Gastrocnemius medialis (tissue), 4 donors: ENCODE data around the gene ZNF526. TPM values are rescaled to one million over a fixed set of nuclear protein-coding genes. Genes with fewer than 3 reads are reported as not detected.
A peak's percentile ranks its signal among the peaks of the same experiment; 100 is the strongest.

Experiments used
- ATAC-seq, 2 donors: fragments of 150-250 bp; one replicate each; pipeline ENCODE4 v1.9.1; 2016
- DNase-seq, 2 donors: peaks; one replicate each; pipeline ENCODE4 v3.0.0-alpha.2; 2019
- H3K27ac ChIP-seq, 4 donors: fragments of 200-600 bp; sonication (generic); 1 replicate in 1 of 4; 2 replicates in 3 of 4; pipeline ENCODE4 v1.5.1; 2016 to 2018; ENCODE audit warnings: mild to moderate bottlenecking in 2 of 4, moderate library complexity in 1 of 4
- H3K27me3 ChIP-seq, 3 donors: fragments of 200-600 bp; sonication (generic) in 2 of 3; 1 replicate in 1 of 3; 2 replicates in 2 of 3; pipeline versions ENCODE4 v1.5.1 to v1.6.0; 2016 to 2019; ENCODE audit warnings: mild to moderate bottlenecking in 1 of 3, moderate library complexity in 1 of 3
- H3K36me3 ChIP-seq, 2 donors: fragments of 200-600 bp; sonication (generic) in 1 of 2; one replicate each; pipeline ENCODE4 v1.5.1; 2017 to 2018
- H3K4me1 ChIP-seq, 2 donors: fragments of 200-600 bp; sonication (generic) in 1 of 2; one replicate each; pipeline ENCODE4 v1.5.1; 2016 to 2017; ENCODE audit warnings: mild to moderate bottlenecking in 2 of 2
- H3K4me3 ChIP-seq, 4 donors: fragments of 200-600 bp; sonication (generic) in 3 of 4; 1 replicate in 1 of 4; 2 replicates in 3 of 4; pipeline ENCODE4 v1.5.1; 2016 to 2019; ENCODE audit warnings: mild to moderate bottlenecking in 2 of 4
- H3K9me3 ChIP-seq, 3 donors: fragments of 200-600 bp; sonication (generic) in 2 of 3; 1 replicate in 1 of 3; 2 replicates in 2 of 3; pipeline ENCODE4 v1.5.1; 2016 to 2019
- CTCF ChIP-seq, 5 experiments: fragments of 450-650 bp in 3 of 5; fragments of 200-600 bp in 2 of 5; sonication (generic) in 2 of 5; IDR thresholded peaks in 4 of 5; conservative IDR thresholded peaks in 1 of 5; 1 replicate in 4 of 5; 2 replicates in 1 of 5; pipeline ENCODE4 v1.5.1; 2016 to 2019; ENCODE audit warnings: antibody characterized with exemption in 5 of 5, mild to moderate bottlenecking in 3 of 5, moderate library complexity in 3 of 5
- POLR2A ChIP-seq, 2 donors: fragments of 450-650 bp; IDR thresholded peaks; one replicate each; pipeline ENCODE4 v1.6.1; 2017; ENCODE audit warnings: antibody characterized with exemption in 2 of 2, mild to moderate bottlenecking in 2 of 2, moderate library complexity in 2 of 2
- in situ Hi-C, 4 donors: fragments of 200-750 bp; cut with MboI; loops; one replicate each; pipeline versions ENCODE4 v1.15.0 to v1.8.0; 2017; ENCODE audit warnings: low sequenced_read_pairs in 4 of 4
- intact Hi-C: fragments of 100-400 bp; cut with DNase I; formaldehyde crosslinking; loops from one replicate; pipeline ENCODE4 v1.15.1; 2023; ENCODE audit warnings: low total_unique reads
- total RNA-seq, 4 donors: library from RNA; depleted of rRNA; stranded (reverse); fragments of >200 nt; gene quantifications; one replicate each; pipeline versions ENCODE4 v1.1.0 to v1.2.3, GENCODE V29; 2016

ZNF526 gene
- total RNA-seq, 4 donors from 2014 or later: 3.3 to 5.8 (median 4.9) TPM

- peaks cover 0 to 5% of the 10 kb centered on the region in 2 donors for H3K36me3 ChIP-seq
- DNase-seq: peak; percentile 87 to 89
- H3K27ac ChIP-seq: peak overlapping the region; percentile 86 to 95 (median 87)
- in situ Hi-C loops: loop anchor here in 2 of 4 donors (5.0 to 10.0 kb wide), 2 partner anchors 43 to 80 kb away; partner anchors contain the start of gene MEGF8 (in 1 of the 2)
- peak; percentile 53 to 54 for ATAC-seq
- H3K9me3 ChIP-seq: no peaks in the 10 kb centered on the region
- peaks cover 36 to 39% of the 10 kb centered on the region in 2 donors for H3K4me1 ChIP-seq
- TF ChIP-seq POLR2A (IDR thresholded peaks at IDR 0.05) (peak; percentile 59 to 71), CTCF (IDR thresholded peaks at IDR 0.05 in 4 of 5, conservative IDR thresholded peaks at IDR 0.05 in 1 of 5) (peak; percentile 40 to 77 (median 64))
- intact Hi-C loops: loop anchor here (1.0 to 10.0 kb wide), 6 partner anchors 27 to 290 kb away; partner anchors contain the start of genes CNFN, DEDD2, MEGF8 and RABAC1
- H3K27me3 ChIP-seq: no peaks in the 10 kb centered on the region
- H3K4me3 ChIP-seq: peak overlapping the region; percentile 55 to 77 (median 73)
These were observed 24.5 kb downstream of the ZNF526 start for GRCh38 chr19:42244347-42245220.

GRCh38 chr19:42245231-42245630, 25.1 kb downstream of the ZNF526 start:
- ATAC-seq: no peak
- Histone ChIP-seq H3K9me3 (no peaks in the 10 kb centered on the region), H3K4me3 (peak overlapping the region; percentile 55 to 77 (median 73)), H3K36me3 (no peaks in the 10 kb centered on the region), H3K4me1 (peaks cover 38 to 39% of the 10 kb centered on the region in 2 donors), H3K27ac (peak overlapping the region; percentile 86 to 95 (median 87)), H3K27me3 (no peaks in the 10 kb centered on the region)
- TF ChIP-seq POLR2A (IDR thresholded peaks at IDR 0.05) (no peak), CTCF (IDR thresholded peaks at IDR 0.05 in 4 of 5, conservative IDR thresholded peaks at IDR 0.05 in 1 of 5) (no peak)
- intact Hi-C loops (loop anchor here (10.0 kb wide), 2 partner anchors 150 to 290 kb away; partner anchors contain the start of genes CNFN and RABAC1), in situ Hi-C loops (loop anchor here in 1 of 4 donors (10.0 kb wide), 1 partner anchor 80 kb away; the partner anchor contains the start of gene MEGF8)
- no peak for DNase-seq

GRCh38 chr19:42246143-42246921, 26.2 kb downstream of the ZNF526 start:
- no peak for TF ChIP-seq POLR2A (IDR thresholded peaks at IDR 0.05)
- TF ChIP-seq CTCF (IDR thresholded peaks at IDR 0.05 in 4 of 5, conservative IDR thresholded peaks at IDR 0.05 in 1 of 5): peak; percentile 64 to 74 (median 68)
- H3K9me3 ChIP-seq: no peaks in the 10 kb centered on the region
- in situ Hi-C loops (loop anchor here in 1 of 4 donors (10.0 kb wide), 1 partner anchor 78 kb away; the partner anchor contains the start of gene MEGF8), intact Hi-C loops (loop anchor here (1.0 to 10.0 kb wide), 3 partner anchors 50 to 292 kb away; partner anchors contain the start of genes CNFN and RABAC1)
- H3K27ac ChIP-seq: peak overlapping the region; percentile 29 to 95 (median 61)
- no peaks in the 10 kb centered on the region for H3K27me3 ChIP-seq
- H3K4me3 ChIP-seq: no peak overlapping the region
- H3K4me1 ChIP-seq: peaks cover 37% of the 10 kb centered on the region in 2 donors
- ATAC-seq (no peak), DNase-seq (peak; percentile 59 to 73)
- no peaks in the 10 kb centered on the region for H3K36me3 ChIP-seq

- intact Hi-C loops: loop anchor here (1.0 to 10.0 kb wide), 3 partner anchors 49 to 292 kb away; partner anchors contain the start of genes CNFN and RABAC1
- H3K9me3 ChIP-seq: no peaks in the 10 kb centered on the region
- H3K27ac ChIP-seq: peak overlapping the region in 1 of 4 donors; percentile 29
- no peak overlapping the region for H3K4me3 ChIP-seq
- ATAC-seq (no peak), DNase-seq (no peak)
- in situ Hi-C loops: loop anchor here in 1 of 4 donors (10.0 kb wide), 1 partner anchor 78 kb away; the partner anchor contains the start of gene MEGF8
- peaks cover 40% of the 10 kb centered on the region in 2 donors for H3K4me1 ChIP-seq
- no peaks in the 10 kb centered on the region for H3K36me3 ChIP-seq
- TF ChIP-seq CTCF (IDR thresholded peaks at IDR 0.05 in 4 of 5, conservative IDR thresholded peaks at IDR 0.05 in 1 of 5): no peak
- TF ChIP-seq POLR2A (IDR thresholded peaks at IDR 0.05): no peak
- H3K27me3 ChIP-seq: no peaks in the 10 kb centered on the region
These were observed 27.0 kb downstream of the ZNF526 start for GRCh38 chr19:42246922-42247639.
